ENCODE measurements around the gene RHCE. TPM values are rescaled to one million over a fixed set of nuclear protein-coding genes. Genes with fewer than 3 reads are reported as not detected.

RHCE gene
- total and polyA plus RNA-seq, 11 donors, result 0.24 to 2.0 (median 0.69) TPM; not detected in 1

DNA sequence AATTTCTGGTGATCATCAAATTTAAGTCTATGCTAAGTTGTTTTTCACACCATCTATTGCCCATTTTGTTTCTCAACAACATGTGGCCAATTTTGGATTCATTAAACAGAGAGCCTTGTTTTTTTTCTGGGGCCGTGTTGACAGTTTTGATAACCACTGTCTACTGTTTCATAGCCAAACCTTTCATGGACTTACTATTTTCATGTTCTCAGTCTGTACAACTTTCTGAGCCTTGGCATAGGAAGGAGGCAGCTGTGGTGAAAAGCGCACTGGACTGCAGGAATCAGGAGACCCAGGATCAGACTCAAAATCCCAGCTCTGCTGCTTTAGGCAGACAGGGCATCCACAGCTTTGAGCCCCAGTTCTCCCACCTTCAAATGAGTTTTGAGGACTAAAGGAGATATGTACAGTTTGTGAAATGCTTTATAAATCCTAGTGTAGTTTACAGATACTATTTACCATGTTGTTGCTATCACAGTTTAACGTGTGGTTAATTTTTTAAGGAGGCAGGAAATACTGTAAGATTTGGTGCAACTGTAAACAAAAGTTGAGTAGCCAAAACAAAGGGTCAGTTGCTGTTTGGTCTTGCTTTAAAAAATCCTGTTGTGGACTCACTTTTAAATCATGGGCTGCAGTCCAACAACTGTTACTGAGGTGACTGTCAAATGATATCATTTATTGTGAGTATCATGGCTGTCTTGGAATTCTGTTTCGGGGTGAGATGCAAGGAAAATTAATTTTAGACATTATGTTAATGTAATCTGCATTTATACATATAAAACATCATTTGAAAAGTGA lies 13.0 kb upstream of the RHCE start:
- Histone ChIP-seq H3K36me3 (peaks cover 0 to 10% (median 0%) of the 10 kb centered on the region in 9 donors), H3K27me3 (no peaks in the 10 kb centered on the region), H3K4me1 (peaks cover 3 to 61% (median 52%) of the 10 kb centered on the region in 12 donors), H3K27ac (peak overlapping the region in 7 of 12 donors; percentile 8 to 61 (median 29)), H3K9me3 (no peaks in the 10 kb centered on the region), H3K4me3 (peak overlapping the region in 4 of 12 donors; percentile 1 to 84 (median 83))
- intact Hi-C loops (cut with DNase I), result loop anchor here in 5 of 10 donors (5.0 to 10.0 kb wide), 5 partner anchors 34 to 361 kb away; partner anchors contain the start of gene TMEM50A (in 1 of the 5)
- DNase-seq (no peak), ATAC-seq (no peak)
- TF ChIP-seq CTCF (IDR thresholded peaks at IDR 0.05), result no peak
- TF ChIP-seq POLR2A (IDR thresholded peaks at IDR 0.05), result no peak
- 15 to 28% (median 19%) methylated on average over 4 of the region's 4 CpGs for WGBS, 4 donors

DNA sequence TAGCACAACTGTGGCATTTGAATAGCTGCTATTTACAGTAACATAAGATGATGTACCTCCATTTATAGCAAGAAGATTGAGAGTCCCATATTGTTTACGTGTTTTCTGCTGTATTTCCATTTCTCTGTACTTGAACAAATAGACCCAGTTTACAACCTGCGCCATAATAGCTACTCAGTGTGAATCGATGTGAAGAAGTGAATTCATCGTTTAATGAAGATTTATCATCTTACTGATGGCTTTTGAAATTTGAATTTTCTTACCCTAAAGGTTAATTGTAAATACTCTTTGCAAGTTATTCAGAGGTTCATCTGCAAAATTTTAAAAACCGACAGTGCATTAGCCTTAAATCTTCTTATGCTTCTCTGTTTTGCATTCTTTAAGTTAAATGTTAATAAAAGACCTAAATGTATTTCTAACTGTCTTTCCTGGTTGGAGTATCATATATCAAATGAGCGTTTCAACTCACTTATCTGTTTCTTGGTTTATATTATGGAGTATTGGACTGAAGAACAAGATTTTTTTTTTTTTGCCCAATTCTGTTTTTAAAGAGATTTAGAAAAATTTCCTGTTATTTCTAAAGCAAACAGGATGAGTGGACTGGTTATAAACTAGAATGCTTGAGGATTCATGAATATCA lies 12.2 kb upstream of the RHCE start:
- intact Hi-C loops (cut with DNase I), result loop anchor here in 5 of 10 donors (5.0 to 10.0 kb wide), 5 partner anchors 34 to 362 kb away; partner anchors contain the start of gene TMEM50A (in 1 of the 5)
- TF ChIP-seq POLR2A (IDR thresholded peaks at IDR 0.05), result no peak
- ATAC-seq, result no peak
- no peak for DNase-seq
- H3K36me3 ChIP-seq, result peaks cover 0 to 9% (median 0%) of the 10 kb centered on the region in 9 donors
- peak overlapping the region in 8 of 12 donors; percentile 82 to 99 (median 90) for H3K4me3 ChIP-seq
- 70 to 74% (median 72%) methylated on average over 6 of the region's 6 CpGs for WGBS, 4 donors
- no peaks in the 10 kb centered on the region for H3K27me3 ChIP-seq
- H3K27ac ChIP-seq, result peak overlapping the region in 6 of 12 donors; percentile 8 to 61 (median 28)
- H3K4me1 ChIP-seq, result peaks cover 3 to 61% (median 52%) of the 10 kb centered on the region in 12 donors
- H3K9me3 ChIP-seq, result no peaks in the 10 kb centered on the region

GRCh38 chr1:25431955-25432719 lies 11.5 kb upstream of the RHCE start:
- H3K27ac ChIP-seq, result peak overlapping the region in 11 of 12 donors; percentile 78 to 97 (median 95)
- H3K27me3 ChIP-seq, result no peaks in the 10 kb centered on the region
- no peak for ATAC-seq
- H3K9me3 ChIP-seq, result no peaks in the 10 kb centered on the region
- H3K4me1 ChIP-seq, result peaks cover 3 to 61% (median 52%) of the 10 kb centered on the region in 12 donors
- intact Hi-C loops (cut with DNase I), result loop anchor here in 6 of 10 donors (2.0 to 10.0 kb wide), 6 partner anchors 35 to 363 kb away; partner anchors contain the start of gene TMEM50A (in 1 of the 6)
- peak overlapping the region; percentile 82 to 99 (median 92) for H3K4me3 ChIP-seq
- TF ChIP-seq CTCF (IDR thresholded peaks at IDR 0.05), result no peak
- TF ChIP-seq POLR2A (IDR thresholded peaks at IDR 0.05), result no peak
- DNase-seq, result no peak
- 12 to 16% (median 14%) methylated on average over 6 of the region's 6 CpGs for WGBS, 4 donors
- H3K36me3 ChIP-seq, result peaks cover 0 to 1% (median 0%) of the 10 kb centered on the region in 9 donors

All from heart left ventricle (tissue), 16 donors.